Gastrocnemius medialis (tissue), 4 donors: ENCODE data around the gene PAXX.

Experiments
- POLR2A ChIP-seq, 2 donors: fragments of 450-650 bp; IDR thresholded peaks; one replicate each; pipeline ENCODE4 v1.6.1; 2017; ENCODE audit warnings: antibody characterized with exemption in 2 of 2, mild to moderate bottlenecking in 2 of 2, moderate library complexity in 2 of 2
- TF ChIP-seq, protein P1 (sequence below), 5 experiments: fragments of 450-650 bp in 3 of 5; fragments of 200-600 bp in 2 of 5; sonication (generic) in 2 of 5; IDR thresholded peaks in 4 of 5; conservative IDR thresholded peaks in 1 of 5; 1 replicate in 4 of 5; 2 replicates in 1 of 5; pipeline ENCODE4 v1.5.1; 2016 to 2019; ENCODE audit warnings: antibody characterized with exemption in 5 of 5, mild to moderate bottlenecking in 3 of 5, moderate library complexity in 3 of 5

DNA sequence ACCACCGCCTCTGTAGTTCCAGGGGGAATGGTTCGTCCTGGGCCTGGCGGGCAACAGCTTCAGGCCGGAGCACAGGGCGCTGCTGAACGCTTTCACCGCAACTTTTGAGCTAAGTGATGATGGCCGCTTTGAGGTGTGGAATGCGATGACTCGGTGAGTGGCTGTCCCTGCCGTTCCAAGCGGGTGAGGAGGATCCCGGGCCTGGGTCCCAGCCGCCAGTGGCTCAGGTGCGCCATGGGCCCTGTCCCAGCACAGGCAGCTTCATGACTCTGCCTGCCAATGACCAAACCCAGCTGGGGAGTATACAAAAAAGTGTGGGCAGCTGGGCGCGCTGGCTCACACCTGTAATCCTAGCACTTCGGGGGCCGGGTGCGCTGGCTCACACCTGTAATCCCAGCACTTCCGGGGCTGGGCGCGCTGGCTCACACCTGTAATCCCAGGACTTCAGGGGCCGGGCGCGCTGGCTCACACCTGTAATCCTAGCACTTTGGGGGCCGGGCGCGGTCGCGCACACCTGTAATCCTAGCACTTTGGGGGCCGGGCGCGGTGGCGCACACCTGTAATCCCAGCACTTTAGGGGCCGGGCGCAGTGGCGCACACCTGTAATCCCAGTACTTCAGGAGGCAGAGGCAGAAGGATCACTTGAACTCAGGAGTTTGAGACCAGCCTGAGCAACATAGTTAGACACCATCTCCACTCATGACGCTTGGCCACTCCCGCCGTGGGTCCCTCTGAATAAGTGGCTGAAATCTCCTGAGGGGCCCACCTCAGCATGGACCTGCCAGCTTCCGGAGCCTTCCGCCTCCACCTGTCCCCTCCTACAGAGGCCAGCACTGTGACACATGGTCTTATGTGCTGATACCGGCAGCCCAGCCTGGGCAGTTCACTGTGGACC is 39.1 kb upstream of the PAXX start:
- TF ChIP-seq, protein P1, sequence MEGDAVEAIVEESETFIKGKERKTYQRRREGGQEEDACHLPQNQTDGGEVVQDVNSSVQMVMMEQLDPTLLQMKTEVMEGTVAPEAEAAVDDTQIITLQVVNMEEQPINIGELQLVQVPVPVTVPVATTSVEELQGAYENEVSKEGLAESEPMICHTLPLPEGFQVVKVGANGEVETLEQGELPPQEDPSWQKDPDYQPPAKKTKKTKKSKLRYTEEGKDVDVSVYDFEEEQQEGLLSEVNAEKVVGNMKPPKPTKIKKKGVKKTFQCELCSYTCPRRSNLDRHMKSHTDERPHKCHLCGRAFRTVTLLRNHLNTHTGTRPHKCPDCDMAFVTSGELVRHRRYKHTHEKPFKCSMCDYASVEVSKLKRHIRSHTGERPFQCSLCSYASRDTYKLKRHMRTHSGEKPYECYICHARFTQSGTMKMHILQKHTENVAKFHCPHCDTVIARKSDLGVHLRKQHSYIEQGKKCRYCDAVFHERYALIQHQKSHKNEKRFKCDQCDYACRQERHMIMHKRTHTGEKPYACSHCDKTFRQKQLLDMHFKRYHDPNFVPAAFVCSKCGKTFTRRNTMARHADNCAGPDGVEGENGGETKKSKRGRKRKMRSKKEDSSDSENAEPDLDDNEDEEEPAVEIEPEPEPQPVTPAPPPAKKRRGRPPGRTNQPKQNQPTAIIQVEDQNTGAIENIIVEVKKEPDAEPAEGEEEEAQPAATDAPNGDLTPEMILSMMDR (IDR thresholded peaks at IDR 0.05 in 4 of 5, conservative IDR thresholded peaks at IDR 0.05 in 1 of 5), result no peak
- no peak for TF ChIP-seq POLR2A (IDR thresholded peaks at IDR 0.05)
